Neural cell (in vitro differentiated cells): ENCODE data around the gene EPB41. TPM values are rescaled to one million over a fixed set of nuclear protein-coding genes. Genes with fewer than 3 reads are reported as not detected.

Source experiments
- H2AFZ ChIP-seq: fragments of 200-600, 300-800 bp; sonication (generic), shearing (Covaris generic); 2 replicates; pipeline ENCODE4 v1.6.0; 2014; ENCODE audit warnings: low read depth, mild to moderate bottlenecking, antibody characterized with exemption, low read length, moderate library complexity
- H3F3A ChIP-seq: fragments of 200-600 bp; shearing (Covaris generic); 2 replicates; pipeline ENCODE4 v1.6.1; 2016; ENCODE audit warnings: mild to moderate bottlenecking, moderate library complexity, mixed read lengths, antibody characterized with exemption, low read length; ENCODE audit not compliant: insufficient read depth, poor library complexity, severe bottlenecking
- H3K27ac ChIP-seq: fragments of 200-600, 300-800 bp; sonication (generic), shearing (Covaris generic); 2 replicates; pipeline ENCODE4 v1.5.1; 2014; ENCODE audit warnings: mild to moderate bottlenecking, low read length, moderate library complexity
- H3K27me3 ChIP-seq: fragments of 300-800, 200-600 bp; sonication (generic), shearing (Covaris generic); 2 replicates; pipeline ENCODE4 v1.6.0; 2014; ENCODE audit warnings: mild to moderate bottlenecking, low read depth, low read length, moderate library complexity; ENCODE audit not compliant: insufficient read depth
- H3K36me3 ChIP-seq: fragments of 300-800, 200-600 bp; sonication (generic), shearing (Covaris generic); 2 replicates; pipeline ENCODE4 v1.5.1; 2014; ENCODE audit warnings: mild to moderate bottlenecking, antibody characterized with exemption, low read length, moderate library complexity; ENCODE audit not compliant: insufficient read depth
- H3K4me2 ChIP-seq: fragments of 300-800, 200-600 bp; sonication (generic), shearing (Covaris generic); 2 replicates; pipeline ENCODE4 v1.6.0; 2014; ENCODE audit warnings: mild to moderate bottlenecking, low read length
- H3K4me3 ChIP-seq: fragments of 300-800, 200-600 bp; sonication (generic), shearing (Covaris generic); 2 replicates; pipeline ENCODE4 v1.5.1; 2014; ENCODE audit warnings: mild to moderate bottlenecking, low read length, moderate library complexity
- H3K79me2 ChIP-seq: fragments of 200-600 bp; shearing (Covaris generic); replicated peaks from 2 replicates; pipeline ENCODE4 v1.6.0; 2014; ENCODE audit warnings: mild to moderate bottlenecking, low read length, moderate library complexity; ENCODE audit not compliant: insufficient read depth
- H3K9ac ChIP-seq: fragments of 300-800, 200-600 bp; sonication (generic), shearing (Covaris generic); 2 replicates; pipeline ENCODE4 v1.6.1; 2016; ENCODE audit warnings: mild to moderate bottlenecking, low read length, mixed read lengths
- H3K9me2 ChIP-seq: fragments of 200-600 bp; shearing (Covaris generic); 2 replicates; pipeline ENCODE4 v1.6.1; 2016; ENCODE audit warnings: mild to moderate bottlenecking, low read length, mixed read lengths; ENCODE audit not compliant: insufficient read depth
- H3K9me3 ChIP-seq: fragments of 200-600, 300-800 bp; sonication (generic), shearing (Covaris generic); 2 replicates; pipeline ENCODE4 v1.6.1; 2016; ENCODE audit warnings: mild to moderate bottlenecking, mixed run types, low read length, moderate library complexity, mixed read lengths
- H4K20me1 ChIP-seq: fragments of 200-600 bp; shearing (Covaris generic); 2 replicates; pipeline ENCODE4 v1.6.1; 2016; ENCODE audit warnings: mild to moderate bottlenecking, mixed run types; ENCODE audit not compliant: insufficient read depth
- EP300 ChIP-seq: fragments of 450-650 bp; conservative IDR thresholded peaks from 2 replicates; pipeline ENCODE4 v1.6.1; 2014; ENCODE audit warnings: antibody characterized with exemption, mild to moderate bottlenecking, moderate library complexity; ENCODE audit not compliant: poor library complexity, severe bottlenecking
- EZH2 ChIP-seq: fragments of 200-600, 300-800 bp; shearing (Covaris generic), sonication (generic); IDR thresholded peaks from 2 replicates; pipeline ENCODE4 v1.6.1; 2014; ENCODE audit warnings: antibody characterized with exemption, low read length, borderline replicate concordance, mild to moderate bottlenecking; ENCODE audit not compliant: insufficient read depth, poor library complexity, severe bottlenecking
- MXI1 ChIP-seq: fragments of 450-650 bp; conservative IDR thresholded peaks from 2 replicates; pipeline ENCODE4 v1.6.1; 2014; ENCODE audit warnings: antibody characterized with exemption, mild to moderate bottlenecking; ENCODE audit not compliant: poor library complexity, severe bottlenecking
- POLR2AphosphoS5 ChIP-seq: IDR thresholded peaks from 2 replicates; pipeline ENCODE4 v1.6.1; 2012
- RAD21 ChIP-seq: fragments of 450-650 bp; conservative IDR thresholded peaks from 2 replicates; pipeline ENCODE4 v1.6.1; 2014; ENCODE audit warnings: antibody characterized with exemption, mild to moderate bottlenecking, moderate library complexity
- SMC3 ChIP-seq: fragments of 450-650 bp; conservative IDR thresholded peaks from 2 replicates; pipeline ENCODE4 v1.6.1; 2014; ENCODE audit warnings: antibody characterized with exemption, mild to moderate bottlenecking, moderate library complexity; ENCODE audit not compliant: poor library complexity
- TAF1 ChIP-seq: IDR thresholded peaks from 2 replicates; pipeline ENCODE4 v1.6.1; 2012; ENCODE audit warnings: low read depth
- polyA plus RNA-seq: library from polyadenylated mRNA; depleted of rRNA; stranded (reverse); fragments of >200 nt; gene quantifications from 2 replicates; pipeline ENCODE4 v1.2.3, GENCODE V29; 2014
- TF ChIP-seq, protein P1 (sequence below): fragments of 450-650 bp; IDR thresholded peaks from 2 replicates; pipeline ENCODE4 v1.5.1; 2014; ENCODE audit warnings: antibody characterized with exemption, mild to moderate bottlenecking, moderate library complexity; ENCODE audit not compliant: poor library complexity, severe bottlenecking
- TF ChIP-seq, protein P2 (sequence below): IDR thresholded peaks from 2 replicates; pipeline ENCODE4 v1.6.1; 2012; ENCODE audit warnings: borderline replicate concordance

The EPB41 gene
- polyA plus RNA-seq, 1 donor from 2014 or later, result 62.0 TPM

DNA sequence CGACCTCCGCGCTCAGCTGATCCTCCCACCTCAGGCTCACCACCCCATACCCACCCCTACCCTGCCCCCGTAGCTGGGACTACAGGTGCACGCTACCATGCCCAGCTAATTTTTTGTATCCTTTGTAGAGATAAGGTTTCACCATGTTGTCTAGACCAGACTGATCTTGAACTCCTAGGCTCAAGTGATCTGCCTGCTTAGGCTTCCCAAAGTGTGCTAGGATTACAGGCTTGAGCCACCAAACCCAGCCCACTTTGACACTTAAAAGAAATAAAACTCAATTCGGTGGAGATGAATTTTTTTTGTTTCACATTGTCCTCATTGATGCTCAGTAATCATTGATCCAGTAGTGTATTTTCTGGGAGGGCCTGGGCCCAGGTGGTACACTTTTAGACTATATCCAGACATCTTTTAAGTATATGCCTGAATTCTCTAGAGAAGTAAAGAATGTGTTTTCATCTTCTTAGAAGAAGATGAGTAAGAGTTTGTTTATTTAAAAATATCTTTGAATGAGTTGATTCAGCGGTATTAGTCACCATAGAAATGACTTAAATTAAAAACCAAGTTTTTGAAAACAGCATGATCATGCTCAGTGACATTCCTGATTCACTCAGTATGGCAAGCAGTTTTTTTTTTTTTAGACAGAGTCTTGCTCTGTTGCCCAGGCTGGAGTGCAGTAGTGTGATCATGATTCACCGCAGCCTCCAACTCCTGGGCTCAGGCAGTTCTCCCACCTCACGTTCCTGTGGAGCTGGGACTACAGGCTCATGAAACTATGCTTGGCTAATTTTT is 57.8 kb downstream of the EPB41 start:
- no peaks in the 10 kb centered on the region for H3K27me3 ChIP-seq
- no peaks in the 10 kb centered on the region for H3F3A ChIP-seq
- no peaks in the 10 kb centered on the region for H3K9me3 ChIP-seq
- H3K4me2 ChIP-seq, result no peak overlapping the region
- H3K27ac ChIP-seq, result no peak overlapping the region
- no peaks in the 10 kb centered on the region for H3K9me2 ChIP-seq
- no peak overlapping the region for H3K4me3 ChIP-seq
- H3K9ac ChIP-seq, result no peak overlapping the region
- H2AFZ ChIP-seq, result no peak overlapping the region
- peaks cover 21% of the 10 kb centered on the region for H3K79me2 ChIP-seq
- no peaks in the 10 kb centered on the region for H4K20me1 ChIP-seq
- TF ChIP-seq, protein P1, sequence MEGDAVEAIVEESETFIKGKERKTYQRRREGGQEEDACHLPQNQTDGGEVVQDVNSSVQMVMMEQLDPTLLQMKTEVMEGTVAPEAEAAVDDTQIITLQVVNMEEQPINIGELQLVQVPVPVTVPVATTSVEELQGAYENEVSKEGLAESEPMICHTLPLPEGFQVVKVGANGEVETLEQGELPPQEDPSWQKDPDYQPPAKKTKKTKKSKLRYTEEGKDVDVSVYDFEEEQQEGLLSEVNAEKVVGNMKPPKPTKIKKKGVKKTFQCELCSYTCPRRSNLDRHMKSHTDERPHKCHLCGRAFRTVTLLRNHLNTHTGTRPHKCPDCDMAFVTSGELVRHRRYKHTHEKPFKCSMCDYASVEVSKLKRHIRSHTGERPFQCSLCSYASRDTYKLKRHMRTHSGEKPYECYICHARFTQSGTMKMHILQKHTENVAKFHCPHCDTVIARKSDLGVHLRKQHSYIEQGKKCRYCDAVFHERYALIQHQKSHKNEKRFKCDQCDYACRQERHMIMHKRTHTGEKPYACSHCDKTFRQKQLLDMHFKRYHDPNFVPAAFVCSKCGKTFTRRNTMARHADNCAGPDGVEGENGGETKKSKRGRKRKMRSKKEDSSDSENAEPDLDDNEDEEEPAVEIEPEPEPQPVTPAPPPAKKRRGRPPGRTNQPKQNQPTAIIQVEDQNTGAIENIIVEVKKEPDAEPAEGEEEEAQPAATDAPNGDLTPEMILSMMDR, result no peak
- TF ChIP-seq, protein P2, sequence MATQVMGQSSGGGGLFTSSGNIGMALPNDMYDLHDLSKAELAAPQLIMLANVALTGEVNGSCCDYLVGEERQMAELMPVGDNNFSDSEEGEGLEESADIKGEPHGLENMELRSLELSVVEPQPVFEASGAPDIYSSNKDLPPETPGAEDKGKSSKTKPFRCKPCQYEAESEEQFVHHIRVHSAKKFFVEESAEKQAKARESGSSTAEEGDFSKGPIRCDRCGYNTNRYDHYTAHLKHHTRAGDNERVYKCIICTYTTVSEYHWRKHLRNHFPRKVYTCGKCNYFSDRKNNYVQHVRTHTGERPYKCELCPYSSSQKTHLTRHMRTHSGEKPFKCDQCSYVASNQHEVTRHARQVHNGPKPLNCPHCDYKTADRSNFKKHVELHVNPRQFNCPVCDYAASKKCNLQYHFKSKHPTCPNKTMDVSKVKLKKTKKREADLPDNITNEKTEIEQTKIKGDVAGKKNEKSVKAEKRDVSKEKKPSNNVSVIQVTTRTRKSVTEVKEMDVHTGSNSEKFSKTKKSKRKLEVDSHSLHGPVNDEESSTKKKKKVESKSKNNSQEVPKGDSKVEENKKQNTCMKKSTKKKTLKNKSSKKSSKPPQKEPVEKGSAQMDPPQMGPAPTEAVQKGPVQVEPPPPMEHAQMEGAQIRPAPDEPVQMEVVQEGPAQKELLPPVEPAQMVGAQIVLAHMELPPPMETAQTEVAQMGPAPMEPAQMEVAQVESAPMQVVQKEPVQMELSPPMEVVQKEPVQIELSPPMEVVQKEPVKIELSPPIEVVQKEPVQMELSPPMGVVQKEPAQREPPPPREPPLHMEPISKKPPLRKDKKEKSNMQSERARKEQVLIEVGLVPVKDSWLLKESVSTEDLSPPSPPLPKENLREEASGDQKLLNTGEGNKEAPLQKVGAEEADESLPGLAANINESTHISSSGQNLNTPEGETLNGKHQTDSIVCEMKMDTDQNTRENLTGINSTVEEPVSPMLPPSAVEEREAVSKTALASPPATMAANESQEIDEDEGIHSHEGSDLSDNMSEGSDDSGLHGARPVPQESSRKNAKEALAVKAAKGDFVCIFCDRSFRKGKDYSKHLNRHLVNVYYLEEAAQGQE, result no peak
- TF ChIP-seq SMC3 (no peak), EZH2 (no peak), RAD21 (no peak), POLR2AphosphoS5 (no peak), MXI1 (no peak), TAF1 (no peak), EP300 (no peak)
- H3K36me3 ChIP-seq, result no peaks in the 10 kb centered on the region

DNA sequence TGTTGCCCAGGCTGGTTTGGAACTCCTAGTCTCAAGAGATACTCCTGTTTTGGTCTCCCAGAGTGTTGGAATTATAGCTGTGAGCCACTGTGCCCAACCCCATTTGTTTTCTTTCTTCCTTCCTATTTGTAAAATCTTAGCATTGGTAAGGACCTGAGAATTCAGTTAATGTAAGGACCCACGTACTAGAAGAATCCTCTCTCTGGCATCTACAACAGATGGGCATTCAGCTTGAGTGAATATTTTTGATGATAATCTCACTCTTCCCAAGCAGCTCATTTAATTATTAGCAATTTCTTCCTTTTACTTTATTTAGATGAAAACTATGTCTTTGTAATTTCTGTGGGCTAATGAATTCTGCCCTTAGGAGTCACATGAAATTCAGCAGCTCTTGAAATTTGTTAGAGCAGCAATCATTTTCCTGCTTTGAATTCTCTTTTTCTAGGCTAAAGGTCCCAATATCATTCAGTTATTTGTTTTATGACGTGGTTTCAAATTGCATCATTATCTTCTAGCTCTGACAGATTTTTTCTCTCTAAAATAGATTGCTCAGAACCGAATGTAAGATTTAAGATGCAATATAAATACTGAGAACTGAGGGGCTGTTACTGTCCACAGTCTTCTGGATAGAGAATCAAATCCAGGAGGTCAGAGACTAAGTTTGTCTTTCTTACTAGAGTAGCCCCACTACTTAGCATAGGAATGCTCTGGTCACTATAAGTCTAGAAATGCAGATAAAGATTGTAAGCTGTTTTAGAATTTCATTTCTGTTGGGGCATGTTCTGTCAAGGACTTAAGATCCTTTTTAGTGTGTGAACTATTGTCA is 59.4 kb downstream of the EPB41 start:
- no peaks in the 10 kb centered on the region for H3K9me3 ChIP-seq
- no peaks in the 10 kb centered on the region for H3F3A ChIP-seq
- H3K9ac ChIP-seq, result no peak overlapping the region
- no peak overlapping the region for H3K4me2 ChIP-seq
- H3K27ac ChIP-seq, result no peak overlapping the region
- H3K36me3 ChIP-seq, result no peaks in the 10 kb centered on the region
- TF ChIP-seq EP300 (no peak), SMC3 (no peak), RAD21 (no peak), POLR2AphosphoS5 (no peak), MXI1 (no peak), EZH2 (no peak), TAF1 (no peak)
- TF ChIP-seq, protein P2, result no peak
- TF ChIP-seq, protein P1, result no peak
- peaks cover 32% of the 10 kb centered on the region for H3K79me2 ChIP-seq
- H3K27me3 ChIP-seq, result no peaks in the 10 kb centered on the region
- H2AFZ ChIP-seq, result no peak overlapping the region
- H3K9me2 ChIP-seq, result no peaks in the 10 kb centered on the region
- no peaks in the 10 kb centered on the region for H4K20me1 ChIP-seq
- no peak overlapping the region for H3K4me3 ChIP-seq
